GM04503 (cell line): Measurements from ENCODE around the gene SLC50A1.
A peak's percentile ranks its signal among the peaks of the same experiment; 100 is the strongest.

Experiments used
- DNase-seq: peaks from one replicate; pipeline ENCODE4 v3.0.0-alpha.2; 2012; ENCODE audit warnings: low read depth

Gene SLC50A1

GRCh38 chr1:155135415-155136028, at the start of gene SLC50A1:
SLC50A1 (plus strand) TSS chr1:155135852; CDS start chr1:155135912, 60 bp downstream.
- DNase-seq, result peak; percentile 53

GRCh38 chr1:155086128-155086741, 49.4 kb upstream of the SLC50A1 start:
- DNase-seq, result no peak

- no peak for DNase-seq
Observed at GRCh38 chr1:155086856-155087535, 48.7 kb upstream of the SLC50A1 start.

- no peak for DNase-seq
Observed at GRCh38 chr1:155091071-155092051, 44.3 kb upstream of the SLC50A1 start.

GRCh38 chr1:155092131-155092530, 43.5 kb upstream of the SLC50A1 start:
- no peak for DNase-seq

GRCh38 chr1:155092641-155093040, 43.0 kb upstream of the SLC50A1 start:
- no peak for DNase-seq

GRCh38 chr1:155093911-155094621, 41.6 kb upstream of the SLC50A1 start:
- no peak for DNase-seq

GRCh38 chr1:155094622-155094948, 41.1 kb upstream of the SLC50A1 start:
- DNase-seq, result no peak

- DNase-seq, result no peak
Observed at GRCh38 chr1:155099331-155099730, 36.3 kb upstream of the SLC50A1 start.

GRCh38 chr1:155103325-155103724, 32.3 kb upstream of the SLC50A1 start:
- no peak for DNase-seq

GRCh38 chr1:155104605-155105534, 30.8 kb upstream of the SLC50A1 start:
- DNase-seq, result no peak

GRCh38 chr1:155105604-155106011, 30.0 kb upstream of the SLC50A1 start:
- no peak for DNase-seq

GRCh38 chr1:155106862-155107261, 28.8 kb upstream of the SLC50A1 start:
- DNase-seq, result no peak

GRCh38 chr1:155107309-155108264, 28.1 kb upstream of the SLC50A1 start:
- DNase-seq, result no peak

- no peak for DNase-seq
Observed at GRCh38 chr1:155108296-155108695, 27.4 kb upstream of the SLC50A1 start.

GRCh38 chr1:155110381-155110780, 25.3 kb upstream of the SLC50A1 start:
- DNase-seq, result no peak

- no peak for DNase-seq
Observed at GRCh38 chr1:155110826-155111225, 24.8 kb upstream of the SLC50A1 start.

- DNase-seq, result no peak
Observed at GRCh38 chr1:155113450-155113980, 22.1 kb upstream of the SLC50A1 start.

GRCh38 chr1:155116113-155116764, 19.4 kb upstream of the SLC50A1 start:
- no peak for DNase-seq
